Stimulated activated CD8-positive, alpha-beta memory T cell treated with anti-CD3 and anti-CD28 coated beads, Interleukin-15, amount 100 ng/mL, for 4 hours (primary cell): Measurements from ENCODE around the gene CSNK2A3.
"Not testable (repeated sequence)": the region's sequence is repeated elsewhere in the genome, so short reads cannot be mapped to it uniquely, and the experiment has no call there.

Experiments used
- DNase-seq, 2 donors: peaks; one replicate each; pipeline ENCODE4 v3.0.0-alpha.2; 2020; ENCODE audit warnings: low read depth in 2 of 2

The CSNK2A3 gene

GRCh38 chr11:11352878-11353277 lies at the start of gene CSNK2A3:
CSNK2A3 (minus strand) TSS chr11:11353250; CDS start chr11:11353119, 131 bp downstream.
- DNase-seq: not testable (repeated sequence)

GRCh38 chr11:11401960-11402535 lies 49.0 kb upstream of the CSNK2A3 start:
- DNase-seq: no peak

DNA sequence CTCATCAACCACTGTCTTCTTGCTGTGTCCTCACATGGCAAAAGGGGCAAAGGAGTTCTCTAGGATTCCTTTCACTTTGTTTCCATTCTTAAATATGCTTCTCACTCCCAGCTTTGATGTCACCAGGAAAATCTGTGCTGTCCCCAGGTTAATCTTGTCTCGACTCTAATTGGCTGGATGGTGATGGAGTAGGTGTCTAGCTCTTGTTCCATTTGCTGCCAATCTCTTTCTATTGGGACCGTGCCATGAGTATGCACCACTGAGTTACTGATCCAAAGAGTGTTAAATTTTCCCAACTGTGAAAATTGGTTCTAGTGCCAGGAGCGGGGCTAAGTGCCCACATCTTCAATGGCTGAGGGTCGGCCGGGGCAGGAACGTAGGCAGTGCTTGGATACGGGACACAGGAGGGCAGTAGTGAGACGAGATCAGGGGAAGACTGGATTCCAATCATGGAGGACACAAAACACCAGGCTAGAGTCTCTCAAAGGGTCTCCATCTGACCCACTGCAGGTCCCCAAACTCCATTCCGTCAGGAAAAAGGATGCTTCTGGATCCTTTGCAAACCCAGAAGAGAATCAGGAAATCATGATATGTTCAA lies 47.7 kb upstream of the CSNK2A3 start:
- no peak for DNase-seq

- DNase-seq: no peak
Observed at GRCh38 chr11:11400121-11400520, 47.1 kb upstream of the CSNK2A3 start.

DNA sequence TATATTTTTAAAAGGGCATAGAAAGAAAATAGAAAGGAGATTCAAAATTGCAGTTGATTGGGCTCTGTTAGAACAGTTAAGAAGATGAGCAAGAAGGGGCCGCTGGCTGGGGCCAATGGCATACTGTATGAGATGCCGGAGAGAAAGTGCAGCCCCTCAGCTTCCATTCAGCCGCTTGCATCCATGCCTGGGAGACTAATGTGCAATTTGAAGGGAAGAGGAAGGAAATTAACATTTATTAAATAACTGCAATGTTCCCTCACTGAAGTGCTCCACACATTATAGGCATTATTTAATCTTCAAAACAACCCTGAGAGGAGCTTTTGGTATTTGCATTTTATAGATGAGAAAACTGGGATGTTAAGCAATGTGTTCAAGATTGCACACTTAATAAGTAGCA lies 44.7 kb upstream of the CSNK2A3 start:
- no peak for DNase-seq

GRCh38 chr11:11397036-11397415 lies 44.0 kb upstream of the CSNK2A3 start:
- DNase-seq: no peak

DNA sequence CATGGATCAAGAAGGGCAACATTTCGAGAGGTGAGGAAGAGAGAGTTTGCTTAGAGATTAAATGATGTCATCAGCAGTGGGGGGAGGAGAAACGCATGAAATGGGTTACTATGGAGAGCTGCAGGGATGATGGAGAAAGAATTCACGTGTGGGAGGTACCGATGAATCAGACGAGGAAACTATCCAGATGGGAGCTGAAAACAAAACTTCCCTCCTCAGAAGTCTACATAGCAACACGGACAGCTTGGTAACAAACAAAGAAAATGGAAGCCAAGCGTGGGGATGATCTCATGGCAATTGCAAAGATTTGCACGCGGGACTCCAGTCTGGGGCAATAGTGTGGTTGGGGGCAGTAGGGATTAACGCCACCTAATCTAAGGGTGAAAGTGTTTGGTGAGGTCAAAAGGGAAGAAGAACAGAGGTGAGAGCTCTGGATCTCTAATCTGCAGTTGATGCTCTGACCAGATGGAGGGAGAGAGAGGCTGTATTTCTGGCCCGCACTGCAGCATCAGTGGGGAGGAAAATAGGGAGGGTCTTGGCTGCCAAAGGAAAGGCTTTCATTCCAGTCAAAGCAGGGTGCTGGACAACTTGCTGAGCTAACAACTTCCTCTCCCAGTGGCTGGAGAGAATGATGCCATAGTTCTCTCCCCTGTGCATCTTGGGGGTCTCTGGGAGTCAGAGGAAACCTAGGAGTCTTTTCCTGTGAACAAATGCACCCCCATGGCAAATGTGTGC lies 43.4 kb upstream of the CSNK2A3 start:
- DNase-seq: no peak

- no peak for DNase-seq
Observed at GRCh38 chr11:11395126-11395525, 42.1 kb upstream of the CSNK2A3 start.

DNA sequence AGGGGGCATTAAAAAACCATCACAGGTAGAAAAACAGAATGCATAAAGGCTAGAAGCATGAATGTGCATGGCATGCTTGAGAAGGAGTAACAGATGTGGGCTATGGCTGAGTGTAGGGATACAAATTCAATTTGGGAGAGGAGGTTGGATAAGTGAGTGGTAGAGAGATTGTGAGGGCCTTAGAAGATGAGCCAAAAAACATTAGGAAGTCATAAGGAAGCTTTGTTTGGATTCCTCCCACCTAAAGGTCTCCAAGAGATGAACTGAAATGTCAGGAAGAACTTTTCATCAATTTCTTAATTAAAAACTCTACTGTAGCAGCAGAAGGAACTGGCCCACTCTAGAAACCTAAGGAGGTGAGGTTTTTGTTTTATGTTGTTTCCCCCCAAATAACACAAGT lies 41.2 kb upstream of the CSNK2A3 start:
- DNase-seq: no peak

DNA sequence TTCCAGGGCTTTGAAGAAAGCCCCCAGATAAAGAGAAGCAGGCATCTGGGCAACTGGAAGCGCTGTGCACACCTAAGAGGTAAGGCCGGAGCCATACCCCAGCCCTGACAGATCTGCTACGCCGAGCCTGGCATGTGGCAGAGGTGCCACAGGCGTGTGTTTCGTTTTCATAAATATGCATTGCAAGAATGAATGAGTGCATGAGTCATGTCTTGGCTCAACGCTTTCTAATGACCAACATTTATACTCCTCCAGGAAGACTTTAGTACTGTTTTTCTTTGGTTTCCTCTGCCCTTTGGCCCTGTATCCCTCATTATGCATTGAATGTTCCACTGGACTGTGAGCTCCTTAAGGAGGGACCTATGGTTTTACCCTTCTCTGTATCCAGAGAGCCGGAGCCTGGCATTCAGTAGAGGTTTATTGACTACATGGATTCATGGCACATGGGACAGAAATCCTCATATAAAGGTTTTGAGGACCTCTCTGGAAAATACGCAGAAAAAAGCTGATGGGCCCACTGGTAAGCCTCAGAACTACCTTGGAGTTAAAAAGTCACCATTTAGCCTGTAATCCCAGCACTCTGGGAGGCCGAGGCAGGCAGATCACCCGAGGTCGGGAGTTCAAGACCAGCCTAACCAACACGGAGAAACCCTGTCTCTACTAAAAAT lies 38.9 kb upstream of the CSNK2A3 start:
- DNase-seq: no peak

DNA sequence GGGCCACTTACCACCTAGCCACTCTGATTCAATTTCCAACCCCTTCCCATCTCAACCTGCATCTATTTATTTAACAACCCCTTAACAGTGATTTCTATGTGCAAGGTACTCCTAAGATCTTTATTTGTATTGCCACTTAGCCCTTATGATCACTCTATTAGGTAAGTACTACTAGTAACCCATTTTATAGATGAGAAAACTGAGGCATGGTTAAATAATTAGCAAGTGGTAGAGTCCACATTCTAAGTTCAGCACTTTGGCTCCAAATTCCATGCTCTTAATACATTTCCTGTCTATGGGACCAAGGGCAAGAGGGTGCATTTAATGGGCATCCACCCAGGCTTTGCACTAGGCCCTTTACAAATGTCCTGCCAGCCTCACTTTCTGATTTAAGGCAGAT lies 38.1 kb upstream of the CSNK2A3 start:
- no peak for DNase-seq

- DNase-seq: no peak
Observed at GRCh38 chr11:11390068-11390771, 37.2 kb upstream of the CSNK2A3 start.

DNA sequence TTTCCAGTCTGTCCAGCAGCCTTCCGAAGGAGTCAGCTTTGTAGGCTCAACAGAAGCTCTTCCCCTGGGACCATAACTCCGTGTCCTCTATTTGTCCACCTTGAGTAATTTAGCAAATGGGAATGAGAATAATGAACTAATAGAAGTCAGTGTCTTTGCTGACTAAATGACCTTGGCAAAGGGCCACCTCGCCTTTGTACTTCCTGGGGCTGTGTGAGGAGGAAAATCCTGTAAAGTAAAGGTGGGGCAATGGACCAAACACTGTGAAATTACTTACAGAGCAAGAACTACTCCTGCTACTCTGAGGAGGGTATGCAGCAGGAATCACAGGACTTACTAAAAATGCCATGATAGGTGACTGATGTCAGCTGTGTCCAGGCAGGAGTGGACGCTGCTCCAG lies 36.2 kb upstream of the CSNK2A3 start:
- no peak for DNase-seq

GRCh38 chr11:11387622-11388305 lies 34.7 kb upstream of the CSNK2A3 start:
- no peak for DNase-seq

- no peak for DNase-seq
Observed at GRCh38 chr11:11387207-11387606, 34.2 kb upstream of the CSNK2A3 start.

DNA sequence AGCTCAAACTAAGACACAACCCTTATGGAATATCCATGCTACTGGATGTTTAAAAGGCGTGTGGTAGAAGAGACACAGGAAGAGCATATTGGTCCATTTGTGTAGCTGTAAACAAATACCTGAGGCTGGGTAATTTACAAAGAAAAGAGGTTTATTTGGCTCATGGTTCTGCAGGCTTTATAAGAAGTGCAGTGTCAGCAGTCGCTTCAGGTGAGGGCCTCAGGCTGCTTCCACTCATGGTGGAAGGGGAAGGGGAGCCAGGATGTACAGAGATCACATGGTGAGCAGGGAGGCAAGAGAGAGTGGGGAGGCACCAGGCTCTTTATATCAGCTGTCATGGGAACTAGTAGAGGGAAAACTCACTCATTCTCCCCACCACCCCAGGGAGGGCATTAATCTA lies 31.8 kb upstream of the CSNK2A3 start:
- no peak for DNase-seq

GRCh38 chr11:11383995-11384394 lies 30.9 kb upstream of the CSNK2A3 start:
- no peak for DNase-seq

DNA sequence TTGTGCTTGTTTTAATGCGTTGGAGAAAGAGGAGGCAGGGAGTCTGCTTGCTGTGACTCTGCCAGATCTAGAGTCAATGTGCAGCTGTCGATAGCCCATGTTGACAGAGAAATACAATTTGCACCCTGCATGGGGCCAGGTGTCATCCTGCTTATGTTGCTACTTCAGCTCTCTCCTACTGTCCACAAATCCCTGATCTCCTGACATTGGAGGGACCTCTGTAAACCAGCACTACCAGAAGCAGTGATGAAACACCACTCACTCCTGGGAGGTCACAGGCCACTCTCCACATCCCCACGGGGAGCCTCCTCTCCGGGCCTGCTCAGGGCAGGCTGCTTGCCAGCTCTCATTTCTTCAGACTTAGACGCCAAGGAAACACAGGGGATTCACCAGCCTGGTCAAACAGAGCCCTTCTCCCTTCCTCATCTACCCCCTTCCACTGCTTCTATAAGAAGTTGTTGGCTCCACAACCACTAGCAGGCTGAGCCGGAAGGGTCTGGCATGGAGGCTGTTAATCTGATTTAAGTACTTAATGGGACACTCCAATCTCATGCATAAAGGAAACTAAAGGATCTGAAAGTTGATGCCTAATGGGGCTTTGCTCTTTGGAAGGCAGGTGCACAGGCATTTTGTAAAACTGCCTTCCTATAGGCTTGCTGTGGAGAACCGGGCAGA lies 29.9 kb upstream of the CSNK2A3 start:
- DNase-seq: no peak

- no peak for DNase-seq
Observed at GRCh38 chr11:11381471-11382105, 28.5 kb upstream of the CSNK2A3 start.

DNA sequence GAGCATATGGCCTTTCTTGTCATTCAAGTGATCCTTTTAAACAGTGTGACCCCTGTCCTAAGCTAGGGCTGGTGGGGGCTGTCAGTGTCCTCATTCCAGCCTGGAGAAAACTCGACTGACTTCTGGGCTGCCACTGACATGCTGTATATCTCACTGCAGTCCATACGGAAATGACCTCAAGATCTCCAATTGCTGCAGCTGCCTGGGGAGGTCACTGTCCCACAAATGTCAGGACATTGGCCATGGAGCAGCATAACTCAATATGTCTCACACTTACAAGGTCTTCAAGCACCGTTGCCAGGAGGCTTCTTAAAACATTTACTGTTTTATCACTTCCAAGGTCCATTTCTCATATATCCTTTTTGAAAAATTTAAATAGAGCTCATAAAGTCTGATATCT lies 27.8 kb upstream of the CSNK2A3 start:
- no peak for DNase-seq

DNA sequence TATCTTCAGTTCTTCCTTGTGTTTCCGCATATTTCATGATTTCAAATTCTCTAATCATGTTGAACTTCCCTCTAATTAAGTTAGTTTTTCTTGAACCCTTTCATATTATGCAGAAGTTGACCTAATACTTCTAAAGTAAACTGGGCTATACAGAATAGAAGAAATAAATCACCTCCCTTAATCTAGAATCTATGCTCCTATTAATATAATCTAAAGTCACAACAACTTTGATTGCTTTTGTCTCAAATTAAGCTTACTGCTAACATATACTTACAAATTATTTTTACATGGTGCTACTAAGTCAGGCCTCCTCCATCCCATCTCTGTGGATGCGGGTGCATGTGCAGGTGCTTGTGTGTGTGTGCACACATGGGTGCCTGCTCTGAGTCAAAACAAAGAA lies 27.3 kb upstream of the CSNK2A3 start:
- no peak for DNase-seq
